NCI-H2081 treated with DMSO at 0.1 percent for 48 hours (cell line): ENCODE measurements around the gene PTBP3.
"Not testable (repeated sequence)": the region's sequence is repeated elsewhere in the genome, so short reads cannot be mapped to it uniquely, and the experiment has no call there.

ENCODE experiments used
- DNase-seq: peaks from one replicate; lab custom pipeline; 2025; lab: John Stamatoyannopoulos, UW

PTBP3 gene

DNA sequence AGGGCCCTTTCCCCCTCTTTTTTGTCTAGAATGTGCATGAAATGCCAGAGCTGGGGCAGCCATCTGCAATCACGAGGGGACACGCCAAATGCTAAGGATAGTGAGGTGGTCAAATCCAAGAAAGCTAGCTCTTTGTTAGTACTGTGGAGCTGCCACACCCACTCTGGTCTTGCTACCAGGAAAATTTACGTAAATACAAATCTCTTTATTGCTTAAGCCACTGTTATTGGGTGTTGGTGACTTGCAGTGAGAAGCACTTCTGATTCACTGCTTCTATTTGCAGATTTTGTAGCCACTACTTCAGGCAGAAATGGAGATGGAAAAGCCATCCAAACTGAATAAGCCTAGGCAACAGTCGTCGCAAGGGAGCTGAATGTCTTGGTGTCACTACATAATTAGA lies 132.7 kb downstream of the PTBP3 start:
- DNase-seq = no peak

DNA sequence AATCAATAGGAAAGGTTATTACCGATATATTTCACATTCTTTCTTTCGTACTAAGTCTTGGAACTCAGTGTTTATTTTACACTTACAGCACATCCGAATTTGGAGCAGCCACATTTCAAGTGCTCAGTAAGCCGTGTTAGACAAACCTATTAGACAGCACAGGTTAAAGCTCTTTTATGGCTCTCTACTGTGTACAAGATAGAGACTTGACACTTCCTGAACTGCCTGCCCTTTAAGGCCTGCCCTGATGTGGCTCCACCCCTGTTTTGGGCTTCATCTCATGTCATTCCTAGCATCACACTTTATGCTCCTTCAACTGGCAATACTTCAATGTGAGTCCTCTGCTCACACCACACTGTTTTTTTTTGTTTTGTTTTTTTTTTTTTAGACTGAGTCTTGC lies 134.8 kb downstream of the PTBP3 start:
- DNase-seq = no peak

DNA sequence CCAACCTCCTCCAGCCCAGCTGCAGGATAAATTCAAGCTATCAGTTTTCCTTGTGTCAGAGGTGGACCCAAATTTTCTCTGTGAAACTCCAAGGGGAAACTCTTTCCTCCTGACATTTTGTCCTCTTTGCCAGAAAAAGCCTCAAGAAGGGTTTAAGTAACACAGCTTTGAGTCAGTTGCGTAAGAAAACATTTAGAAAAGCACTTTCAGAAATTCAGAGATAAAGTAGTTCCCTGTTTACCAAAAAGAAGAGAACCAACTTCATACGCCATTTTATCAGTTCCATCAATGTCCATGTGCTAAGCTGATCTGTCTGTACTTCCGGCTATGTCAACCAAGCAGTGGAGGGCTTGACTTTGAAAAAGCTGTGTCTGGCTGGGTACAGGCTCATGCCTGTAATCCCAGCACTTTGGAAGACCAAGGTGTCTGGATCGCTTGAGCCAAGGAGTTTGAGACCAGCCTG lies 138.4 kb downstream of the PTBP3 start:
- no peak for DNase-seq

DNA sequence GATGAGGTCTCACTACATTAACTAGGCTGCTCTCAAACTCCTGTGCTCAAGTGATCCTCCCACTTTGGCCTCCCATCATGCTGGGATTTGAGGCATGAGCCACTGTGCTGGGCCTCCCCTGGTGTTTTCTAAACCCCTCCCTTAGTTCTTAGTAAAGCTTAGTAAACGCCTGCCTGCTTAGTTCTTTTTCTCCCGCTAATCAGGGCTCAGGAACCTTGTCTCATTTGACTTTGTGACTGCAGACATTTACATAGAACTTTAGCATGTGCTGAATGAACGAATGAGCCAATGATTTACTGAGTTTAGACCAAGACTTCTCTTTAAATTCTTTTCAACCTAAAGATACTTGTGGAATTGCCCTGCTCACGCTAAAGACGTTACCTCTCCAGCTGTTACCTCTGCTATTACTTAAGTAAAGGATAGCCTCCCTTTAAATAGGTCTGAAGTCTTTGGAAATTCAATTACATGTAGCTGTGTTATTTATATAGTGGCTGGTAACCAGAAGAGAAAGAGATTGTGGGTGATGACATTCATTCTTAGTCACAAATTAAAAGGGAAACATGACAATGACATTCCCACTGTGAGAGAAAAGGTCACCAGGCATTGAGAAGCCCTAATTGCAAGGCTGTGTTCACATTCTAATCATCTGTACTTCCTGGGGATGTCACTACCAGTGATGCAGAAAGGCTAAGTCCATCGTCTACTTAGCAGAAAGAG lies 139.7 kb downstream of the PTBP3 start:
- no peak for DNase-seq

DNA sequence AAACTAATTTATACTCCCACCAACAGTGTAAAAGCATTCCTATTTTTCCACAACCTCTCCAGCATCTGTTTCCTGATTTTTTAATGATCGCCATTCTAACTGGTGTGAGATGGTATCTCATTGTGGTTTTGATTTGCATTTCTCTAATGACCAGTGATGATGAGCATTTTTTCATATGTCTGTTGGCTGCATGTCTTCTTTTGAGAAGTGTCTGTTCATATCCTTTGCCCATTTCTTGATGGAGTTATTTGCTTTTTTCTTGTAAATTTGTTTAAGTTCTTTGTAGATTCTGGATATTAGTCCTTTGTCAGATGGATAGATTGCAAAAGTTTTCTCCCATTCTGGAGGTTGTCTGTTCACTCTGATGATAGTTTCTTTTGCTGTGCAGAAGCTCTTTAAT lies 143.1 kb downstream of the PTBP3 start:
- DNase-seq = not testable (repeated sequence)

DNA sequence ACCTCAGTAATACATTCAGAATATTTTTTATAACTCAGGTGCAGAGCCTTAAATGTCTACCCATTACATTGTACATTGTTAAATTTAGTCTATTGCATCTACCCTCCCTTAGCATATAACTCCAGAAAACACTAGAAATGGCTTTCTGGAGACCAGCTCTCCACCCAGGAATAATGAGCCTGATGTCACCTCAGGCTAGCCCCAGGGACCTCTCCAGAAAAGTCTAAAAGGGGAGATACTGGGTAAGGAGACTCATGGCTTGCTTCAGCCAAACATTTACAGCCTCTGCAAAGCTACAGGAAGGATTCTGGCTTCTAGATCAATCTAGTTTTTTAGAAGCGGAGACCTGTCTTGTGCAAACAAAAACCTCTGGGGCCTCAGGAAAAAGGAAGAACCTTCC lies 144.5 kb downstream of the PTBP3 start:
- DNase-seq = no peak

DNA sequence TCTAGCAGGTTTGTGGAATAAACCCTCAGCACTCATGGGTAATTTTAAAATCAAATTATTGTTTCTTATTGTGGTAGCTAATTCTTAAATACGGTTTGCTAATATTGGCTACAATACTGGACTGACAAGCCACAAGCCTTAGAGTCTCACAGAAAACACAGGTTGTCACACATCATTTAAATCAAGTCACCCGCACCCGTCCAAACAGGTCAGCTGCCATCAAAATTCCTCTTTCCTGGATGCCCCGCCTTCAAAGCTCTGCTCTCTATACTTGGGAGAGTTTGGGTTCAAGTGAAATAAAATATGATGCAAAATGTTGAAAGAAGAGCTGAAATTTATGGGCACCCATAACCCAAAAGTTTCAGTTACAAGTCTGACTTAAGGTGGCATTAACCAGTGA lies 146.0 kb downstream of the PTBP3 start:
- DNase-seq = no peak

DNA sequence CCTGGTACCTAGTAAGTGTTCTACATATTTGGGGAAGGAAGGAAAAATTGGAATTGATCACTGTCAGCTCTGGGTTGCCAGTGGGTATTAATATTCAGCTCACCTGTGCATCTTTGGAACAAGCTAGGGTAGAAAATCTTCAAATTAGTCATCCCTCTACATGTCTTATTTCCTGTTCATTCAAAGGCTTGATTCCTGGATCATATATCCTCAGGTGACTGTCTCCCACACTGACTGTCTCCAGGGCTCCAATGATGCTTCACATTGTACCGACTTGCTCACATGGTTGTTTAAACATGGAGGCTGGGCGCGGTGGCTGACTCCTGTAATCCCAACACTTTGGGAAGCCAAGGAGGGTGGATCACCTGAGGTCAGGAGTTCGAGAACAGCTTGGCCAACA lies 146.7 kb downstream of the PTBP3 start:
- DNase-seq = no peak

DNA sequence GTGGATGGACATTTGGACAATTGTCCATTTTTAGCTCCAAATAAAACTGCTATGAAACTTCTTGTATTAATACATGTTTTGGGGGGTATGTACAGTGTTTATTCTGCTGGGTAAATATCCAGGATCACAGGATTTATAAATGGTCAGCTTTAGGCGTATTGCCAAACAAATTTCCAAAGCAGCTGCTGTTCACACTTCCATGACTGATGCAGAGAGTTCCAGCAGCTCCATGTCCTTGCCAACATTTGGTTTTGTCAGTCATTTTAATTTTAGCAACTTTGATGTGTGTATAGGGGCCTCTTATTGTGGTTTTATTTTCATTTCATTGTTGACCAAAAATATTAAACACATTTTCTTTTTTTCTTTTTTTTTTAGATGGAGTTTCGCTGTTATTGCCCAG lies 148.5 kb downstream of the PTBP3 start:
- DNase-seq = no peak

DNA sequence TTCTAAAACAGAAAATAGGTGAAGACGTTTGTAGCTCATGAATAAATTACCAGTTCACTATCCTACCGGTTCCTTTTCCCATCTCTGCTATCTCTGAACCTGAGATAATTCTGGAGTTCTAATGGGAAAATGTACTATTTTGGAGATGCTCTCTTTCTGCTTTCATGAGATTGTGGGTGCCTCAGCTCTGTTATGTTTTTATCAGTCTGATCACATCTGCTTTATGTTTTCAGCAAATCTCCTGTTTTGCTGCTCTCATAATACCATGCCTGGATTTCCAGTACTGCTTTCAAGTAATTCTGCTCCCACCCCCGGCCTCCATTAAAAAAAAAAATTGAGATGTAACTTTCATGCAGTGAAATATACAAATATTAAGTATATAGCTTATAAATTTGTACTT lies 149.2 kb downstream of the PTBP3 start:
- DNase-seq = no peak

DNA sequence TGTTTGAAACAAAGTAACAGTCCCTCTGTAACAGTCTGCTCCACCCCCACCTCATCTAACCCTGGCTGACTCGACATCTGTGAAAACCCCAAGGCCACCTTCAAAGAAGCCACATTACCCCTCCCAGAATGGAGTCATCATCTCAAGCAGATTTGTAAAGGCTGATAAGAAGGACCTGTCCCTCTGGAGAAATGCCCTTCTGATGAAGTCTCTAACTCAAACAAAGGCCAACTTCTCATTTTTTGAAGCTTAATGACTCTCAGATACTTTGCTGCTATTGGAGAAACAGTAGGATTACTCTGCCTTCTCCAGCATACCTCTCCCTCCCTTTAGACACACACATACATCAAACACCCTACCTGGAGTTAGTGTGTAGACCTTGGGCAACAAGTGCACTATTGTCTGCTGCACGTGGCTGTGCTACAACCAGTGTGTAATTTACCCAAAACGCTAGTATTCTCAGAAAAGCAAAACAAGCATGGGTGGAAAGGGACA lies 153.0 kb downstream of the PTBP3 start:
- DNase-seq = no peak

DNA sequence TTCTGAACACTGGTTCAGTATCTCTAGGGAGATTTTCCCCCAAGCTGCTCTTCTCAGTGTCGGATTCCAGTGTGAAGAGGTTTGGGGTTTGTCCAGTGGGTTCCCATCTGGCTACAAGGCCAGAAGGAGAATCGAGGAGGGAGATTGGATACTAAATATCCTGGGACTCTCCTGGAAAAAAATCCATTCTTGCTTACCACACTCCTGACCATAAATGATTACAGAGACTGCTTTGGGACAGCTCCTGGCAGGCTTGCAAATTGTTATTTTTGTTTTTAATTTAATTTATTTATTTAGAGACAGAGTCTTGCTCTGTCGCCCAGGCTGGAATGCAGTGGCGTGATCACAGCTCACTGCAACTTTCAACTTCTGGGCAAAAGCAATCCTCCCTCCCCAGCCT lies 153.6 kb downstream of the PTBP3 start:
- no peak for DNase-seq

DNA sequence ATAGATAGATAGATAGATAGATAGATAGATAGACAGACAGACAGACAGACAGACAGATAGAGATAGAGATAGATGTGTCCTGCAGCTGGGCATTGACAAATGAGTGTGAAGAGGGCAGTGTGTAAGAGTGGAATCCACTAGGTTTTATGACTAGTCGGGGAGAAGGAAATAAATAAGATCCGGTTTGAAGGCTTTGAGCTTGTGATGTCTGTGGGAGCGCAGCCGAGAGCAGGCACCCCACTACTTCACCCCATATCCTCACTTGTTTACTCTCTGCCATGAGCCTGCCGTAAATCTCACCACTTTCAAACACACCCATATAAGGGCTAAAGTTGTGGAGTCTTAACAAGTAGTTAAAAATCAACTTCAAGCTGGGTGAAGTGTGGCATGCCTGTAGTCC lies 156.9 kb downstream of the PTBP3 start:
- no peak for DNase-seq

DNA sequence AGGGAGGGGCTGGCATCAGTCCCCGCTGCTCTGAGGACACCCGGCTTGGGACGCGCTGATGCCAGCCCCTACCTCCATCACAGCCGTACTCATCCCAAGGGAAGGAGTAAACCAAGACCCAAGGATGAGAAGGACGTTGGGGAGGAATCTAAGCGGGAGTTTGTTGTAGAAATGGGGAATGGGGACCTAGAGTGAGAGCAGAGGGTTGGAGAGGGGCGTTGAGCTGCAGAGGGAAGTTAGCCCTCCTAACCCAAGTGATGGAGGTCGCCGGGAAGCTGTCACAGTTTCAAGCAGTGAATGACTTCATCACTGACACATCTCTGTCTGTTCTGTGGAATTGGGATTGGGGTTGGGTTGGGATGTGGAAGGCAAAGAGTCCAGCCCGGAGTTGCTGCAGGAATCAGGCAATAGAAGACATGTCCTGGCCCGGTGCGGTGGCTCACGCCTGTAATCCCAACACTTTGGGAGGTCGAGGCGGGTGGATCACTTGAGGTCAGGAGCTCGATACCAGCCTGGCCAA lies 157.6 kb downstream of the PTBP3 start:
- no peak for DNase-seq

DNA sequence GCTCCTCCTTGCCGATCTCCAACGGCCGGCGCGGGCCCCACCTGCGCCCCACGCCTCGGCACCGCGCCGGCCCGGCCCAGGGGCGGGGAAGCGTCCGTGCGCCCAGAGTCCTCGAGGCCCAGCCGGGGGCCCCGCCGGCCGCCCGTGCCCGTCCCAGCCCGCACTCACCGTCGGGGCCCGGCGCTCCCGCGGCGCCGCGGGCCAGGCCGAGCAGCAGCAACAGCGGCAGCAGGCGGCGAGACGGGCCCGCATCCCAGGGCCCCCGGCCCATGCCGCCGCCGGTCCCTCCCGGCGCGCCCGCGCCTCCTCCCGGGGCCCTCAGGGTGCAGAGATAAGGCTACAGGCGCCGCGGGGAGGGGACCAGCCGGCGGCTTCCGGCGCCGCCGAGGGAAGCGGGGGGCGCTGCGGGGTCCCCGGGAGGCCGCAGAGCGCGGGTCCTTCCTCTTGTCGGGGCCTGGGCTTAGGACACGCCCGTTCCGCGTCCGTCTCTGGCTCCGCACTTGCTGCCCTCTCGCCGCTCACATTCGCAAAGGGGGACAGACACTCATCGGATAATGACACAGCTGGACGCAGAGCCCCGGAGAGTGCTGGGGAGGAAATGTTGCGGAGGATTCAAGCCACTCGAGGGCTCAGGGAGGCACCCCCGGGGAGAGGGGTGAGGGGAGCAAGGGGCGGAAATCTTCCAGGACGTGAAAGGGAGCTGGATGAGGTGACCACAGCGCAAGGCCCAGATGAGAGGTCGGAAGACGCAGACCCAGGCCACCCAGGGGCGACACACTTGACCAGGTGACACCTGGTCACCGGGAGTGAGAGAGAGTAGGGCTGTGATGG lies 158.2 kb downstream of the PTBP3 start, which contains the start of gene SUSD1:
TSS of gene SUSD1 (minus strand) at position 333 of the 831 bp plus-strand sequence. CDS start at position 271, 62 bp downstream.
- no peak for DNase-seq

DNA sequence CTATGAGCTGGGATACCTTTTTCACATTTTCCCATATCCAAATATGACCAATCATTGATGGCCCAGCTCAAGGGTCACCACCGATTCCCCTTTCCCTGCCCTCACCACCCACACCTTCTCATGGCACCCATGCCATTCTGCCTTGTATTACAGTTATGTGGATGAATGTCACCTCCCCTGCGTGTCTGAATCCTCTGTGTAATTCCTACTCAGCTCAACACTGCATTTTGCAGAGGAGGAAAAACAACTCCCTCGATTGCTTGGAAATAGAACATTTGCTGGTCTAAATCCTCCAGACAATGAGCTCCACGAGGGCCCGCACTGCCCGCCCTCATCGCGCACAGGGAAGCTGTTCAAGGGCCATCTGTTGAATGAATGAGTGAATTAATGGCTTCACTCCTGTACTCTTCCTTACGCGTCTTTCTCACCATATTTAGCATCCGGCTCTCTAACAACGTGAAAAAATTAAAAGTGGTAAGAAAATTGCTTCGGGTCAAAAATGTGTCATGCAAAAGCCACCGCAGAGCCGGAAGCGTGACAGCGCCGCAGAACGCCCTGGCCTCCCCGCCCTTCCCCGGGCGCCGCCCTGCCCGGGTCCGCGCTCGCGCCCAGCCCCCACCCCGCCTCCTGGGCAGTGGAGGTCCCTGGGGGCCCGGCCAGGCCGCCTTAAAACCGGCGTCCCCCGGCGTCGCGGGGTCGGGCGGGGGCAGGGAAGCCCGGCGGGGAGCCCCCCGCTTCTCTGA lies 159.0 kb downstream of the PTBP3 start:
- no peak for DNase-seq

DNA sequence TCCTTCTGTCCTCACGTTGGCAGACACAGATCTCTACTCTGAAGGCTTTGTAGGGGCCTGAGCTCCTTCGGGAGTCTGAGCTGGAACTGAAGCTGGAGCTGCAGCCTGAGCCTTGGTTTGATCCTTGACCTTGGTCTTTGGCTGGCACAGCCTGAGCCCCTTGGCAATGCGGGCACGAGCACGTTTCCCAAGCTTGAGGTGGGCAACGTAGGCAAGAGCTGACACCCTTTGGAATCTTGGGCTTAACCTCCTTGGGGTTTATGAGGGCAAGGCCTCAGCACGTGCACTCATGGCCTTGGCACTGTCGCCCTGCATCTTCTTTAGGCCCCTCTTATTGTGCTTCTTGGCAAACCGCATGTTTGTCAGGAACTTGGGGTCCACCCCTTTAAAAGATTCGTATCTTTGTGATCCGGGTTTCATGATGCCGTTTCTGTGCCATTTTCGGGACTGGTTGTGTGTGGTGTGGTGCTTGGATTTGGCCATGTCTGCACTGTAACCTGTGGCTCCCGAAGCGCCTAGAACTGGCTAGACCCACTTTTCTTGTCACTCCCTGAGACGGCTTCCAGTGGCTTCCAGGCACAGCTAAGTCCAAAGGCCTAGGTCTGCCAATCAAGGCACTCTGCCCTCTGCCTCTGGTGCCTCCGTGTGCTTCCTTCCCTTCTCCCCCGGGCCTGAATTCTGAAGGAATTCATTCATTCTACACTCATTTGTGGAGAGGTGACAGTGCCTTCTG lies 159.8 kb downstream of the PTBP3 start:
- DNase-seq = no peak

DNA sequence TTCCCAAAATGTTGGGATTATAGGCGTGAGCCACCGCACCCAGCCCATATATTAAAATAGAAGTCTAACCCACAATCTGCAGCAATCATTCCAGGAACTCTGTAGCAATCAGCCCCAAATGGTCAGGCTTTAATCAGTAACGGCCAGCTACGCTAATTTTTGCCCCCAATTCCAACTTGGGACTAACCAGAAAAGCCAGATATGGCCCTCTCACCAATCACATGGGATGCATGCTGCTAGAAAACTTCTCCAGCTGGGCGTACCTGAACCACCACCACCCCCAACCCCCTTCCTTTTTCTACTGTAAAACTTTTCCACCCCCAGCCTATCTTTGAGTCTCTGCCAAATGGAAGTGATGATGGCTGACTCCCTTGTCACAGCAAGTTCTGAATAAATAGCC lies 162.5 kb downstream of the PTBP3 start:
- DNase-seq = no peak

DNA sequence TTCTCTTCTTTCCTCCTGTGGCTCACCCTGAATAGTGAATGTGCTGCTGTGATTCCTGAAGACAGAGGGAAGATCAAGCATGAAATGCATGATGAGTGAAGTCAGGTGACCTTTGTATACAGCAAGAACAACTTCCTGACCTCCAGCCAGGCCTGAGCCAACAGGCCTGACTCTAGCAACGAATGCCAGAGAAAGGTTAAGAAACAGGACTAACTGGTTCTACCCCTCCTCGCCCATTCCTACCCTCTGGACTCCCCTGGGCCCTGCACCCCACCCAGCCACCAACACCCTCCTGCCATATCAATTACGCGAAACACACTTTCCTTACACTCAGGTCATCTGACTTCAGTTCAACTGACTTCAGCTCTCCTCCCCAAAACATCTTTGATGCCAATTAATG lies 163.2 kb downstream of the PTBP3 start:
- no peak for DNase-seq

DNA sequence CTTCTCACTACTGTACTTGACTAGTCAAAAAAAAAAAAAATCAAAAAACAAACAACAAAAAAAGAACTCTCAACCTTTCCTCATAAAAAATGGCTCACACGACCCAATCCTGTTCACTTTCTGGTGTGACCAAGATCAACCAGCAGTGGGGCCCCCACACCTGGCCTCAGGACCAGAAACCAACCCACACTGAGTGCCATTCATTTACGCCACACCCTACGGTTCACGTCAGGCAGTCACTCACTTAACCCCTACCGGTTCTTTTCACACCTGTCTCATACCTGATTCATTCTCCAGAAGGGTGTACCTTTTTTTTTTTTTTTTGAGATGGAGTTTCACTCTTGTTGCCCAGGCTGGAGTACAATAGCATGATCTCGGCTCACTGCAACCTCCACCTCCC lies 164.1 kb downstream of the PTBP3 start:
- DNase-seq = no peak

DNA sequence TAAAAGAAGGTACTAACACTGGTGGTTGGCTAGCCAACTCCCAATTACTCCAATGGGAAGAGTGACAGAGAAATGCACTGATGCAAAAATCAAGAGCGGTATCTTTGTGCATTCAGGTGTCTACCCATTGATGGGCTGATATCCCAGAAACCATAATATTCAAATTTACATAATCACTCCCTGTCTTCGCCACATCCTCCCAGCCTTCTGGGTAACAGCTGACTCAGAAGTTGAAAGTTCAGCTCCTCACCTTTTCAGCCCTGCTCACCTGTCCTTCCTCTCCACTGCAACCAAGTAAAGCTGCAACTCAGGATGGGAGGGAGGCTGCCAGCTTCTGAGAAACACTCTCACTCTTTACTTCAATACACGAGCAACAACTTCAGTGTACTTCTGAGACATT lies 165.2 kb downstream of the PTBP3 start:
- DNase-seq = no peak
